ENCODE data around the gene C19orf44. TPM values are rescaled to one million over a fixed set of nuclear protein-coding genes. Genes with fewer than 3 reads are reported as not detected.
A peak's percentile ranks its signal among the peaks of the same experiment; 100 is the strongest.
"Not testable (repeated sequence)": the region's sequence is repeated elsewhere in the genome, so short reads cannot be mapped to it uniquely, and the experiment has no call there.

C19orf44 gene
- total RNA-seq, 1 experiment from 2014 or later, result 3.8 TPM

GRCh38 chr19:16466802-16467427, 29.3 kb upstream of the C19orf44 start:
- not testable (repeated sequence) for DNase-seq (ENCODE audit: low read depth)

- no peak for DNase-seq (ENCODE audit: low read depth)
Measured at GRCh38 chr19:16467581-16467980, 28.6 kb upstream of the C19orf44 start.

DNA sequence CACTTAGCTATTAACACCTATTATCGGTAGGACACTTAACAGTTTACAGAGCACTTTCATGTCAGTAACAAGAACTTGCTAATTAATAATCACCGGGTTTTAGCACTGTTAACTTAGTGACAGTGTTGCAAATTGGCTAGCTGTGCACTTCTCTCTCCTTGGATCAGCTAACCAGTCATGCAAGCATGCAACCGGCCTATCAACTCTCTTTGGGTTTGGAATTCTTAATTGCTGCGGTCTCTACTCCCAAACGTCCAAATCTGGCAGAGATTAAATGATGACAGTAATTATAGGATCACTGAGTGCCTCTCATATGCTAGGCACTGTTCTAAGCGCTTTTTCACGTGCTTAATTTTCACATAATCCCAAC, 25.7 kb upstream of the C19orf44 start:
- no peak for DNase-seq (ENCODE audit: low read depth)

DNA sequence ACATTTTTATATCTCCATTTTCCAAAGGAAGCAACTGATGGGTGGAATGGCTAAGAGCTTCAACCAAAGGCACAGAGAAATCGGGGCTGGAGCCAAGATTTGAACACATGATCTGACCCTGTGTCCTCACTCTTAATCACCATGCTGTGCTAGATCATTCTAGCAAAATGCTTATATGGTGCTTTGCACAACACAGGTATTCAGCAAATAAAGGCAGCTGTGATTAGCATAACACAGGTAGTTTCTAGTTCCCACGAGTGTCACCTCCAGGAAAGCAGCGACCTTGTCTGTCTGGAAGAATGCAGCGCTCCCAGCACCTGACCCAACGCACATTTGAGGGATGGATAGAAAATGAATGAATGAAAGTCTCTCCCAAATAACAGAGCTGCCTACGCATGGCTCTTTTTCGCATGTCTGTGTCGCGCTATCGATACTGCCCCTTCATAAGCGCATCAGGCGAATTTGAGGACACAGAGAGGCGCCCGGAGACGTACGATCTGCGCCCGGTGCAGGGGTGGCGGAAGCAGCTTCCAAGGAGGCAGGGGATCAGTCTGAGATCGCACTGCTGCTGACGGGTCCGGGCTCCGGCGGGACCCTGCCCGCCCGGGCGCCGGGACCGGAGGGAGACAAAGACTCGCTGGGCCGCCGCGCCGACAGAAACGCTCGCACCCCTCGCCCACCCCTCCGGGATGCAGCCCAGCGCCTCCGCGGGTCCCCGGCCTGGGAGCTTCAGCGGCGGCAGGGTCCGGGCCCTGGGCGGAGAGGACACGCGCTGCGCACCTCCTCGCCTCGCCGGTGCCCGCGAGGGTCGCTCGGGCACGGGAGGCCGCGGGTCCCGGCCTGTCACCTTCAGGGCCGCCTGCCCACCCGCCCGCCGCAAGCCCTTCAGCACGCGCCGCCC, 25.0 kb upstream of the C19orf44 start:
- peak; percentile 40 for DNase-seq (ENCODE audit: low read depth)

DNA sequence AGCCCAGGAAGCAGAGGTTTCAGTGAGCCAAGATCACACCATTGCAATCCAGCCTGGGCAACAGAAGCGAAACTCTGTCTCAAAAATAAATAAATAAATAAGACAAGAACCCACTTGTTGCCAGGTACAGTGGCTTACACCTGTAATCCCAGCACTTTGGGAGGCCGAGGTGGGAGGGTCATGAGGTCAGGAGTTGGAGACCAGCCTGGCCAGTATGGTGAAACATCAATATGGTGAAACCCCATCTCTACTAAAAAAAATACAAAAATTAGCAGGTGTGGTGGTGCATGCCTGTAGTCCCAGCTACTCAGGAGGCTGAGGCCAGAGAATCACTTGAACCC, 23.7 kb upstream of the C19orf44 start:
- DNase-seq (ENCODE audit: low read depth), result not testable (repeated sequence)

DNA sequence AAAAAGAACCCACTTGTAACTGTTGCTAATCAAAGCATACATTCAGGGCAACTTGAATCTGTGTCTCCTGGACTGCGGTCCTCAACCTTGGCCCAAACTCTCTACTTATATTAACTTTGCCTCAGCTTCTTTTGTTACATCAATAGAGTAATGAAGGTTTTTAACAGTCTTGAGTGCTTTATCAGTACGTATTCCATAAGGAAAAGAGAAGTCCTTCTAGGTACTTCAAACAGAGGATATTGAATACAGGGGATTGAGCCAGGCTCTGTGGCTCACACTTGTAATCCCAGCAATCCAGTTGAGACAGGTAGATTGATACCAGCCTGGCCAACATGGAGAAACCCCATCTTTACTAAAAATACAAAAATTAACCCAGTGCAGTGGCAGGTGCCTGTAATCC, 23.2 kb upstream of the C19orf44 start:
- DNase-seq (ENCODE audit: low read depth), result no peak

DNA sequence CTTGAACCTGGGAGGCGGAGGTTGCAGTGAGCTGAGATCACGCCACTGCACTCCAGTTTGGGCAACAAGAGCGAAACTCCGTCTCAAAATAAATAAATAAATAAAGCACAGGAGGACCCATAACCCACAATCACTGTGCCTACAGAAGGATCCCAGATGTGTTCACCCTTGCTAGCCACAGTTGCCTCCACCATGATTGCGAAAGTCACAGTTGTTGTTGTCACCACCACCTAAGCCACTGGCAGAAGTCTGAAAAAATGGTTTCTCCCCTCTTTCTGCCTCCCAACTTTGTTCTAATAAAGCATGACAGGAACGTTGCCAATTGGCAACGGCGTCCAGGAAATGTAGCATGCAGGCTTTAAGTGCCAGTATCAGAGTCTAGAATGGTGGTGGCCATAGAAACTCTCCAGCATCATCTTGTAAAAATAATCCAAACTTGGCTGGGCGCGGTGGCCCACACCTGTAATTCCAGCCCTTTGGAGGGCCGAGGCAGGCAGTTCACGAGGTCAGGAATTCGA, 22.3 kb upstream of the C19orf44 start:
- DNase-seq (ENCODE audit: low read depth), result no peak

- no peak for DNase-seq (ENCODE audit: low read depth)
Measured at GRCh38 chr19:16476401-16476800, 19.8 kb upstream of the C19orf44 start.

- no peak for DNase-seq (ENCODE audit: low read depth)
Measured at GRCh38 chr19:16477311-16477710, 18.9 kb upstream of the C19orf44 start.

DNA sequence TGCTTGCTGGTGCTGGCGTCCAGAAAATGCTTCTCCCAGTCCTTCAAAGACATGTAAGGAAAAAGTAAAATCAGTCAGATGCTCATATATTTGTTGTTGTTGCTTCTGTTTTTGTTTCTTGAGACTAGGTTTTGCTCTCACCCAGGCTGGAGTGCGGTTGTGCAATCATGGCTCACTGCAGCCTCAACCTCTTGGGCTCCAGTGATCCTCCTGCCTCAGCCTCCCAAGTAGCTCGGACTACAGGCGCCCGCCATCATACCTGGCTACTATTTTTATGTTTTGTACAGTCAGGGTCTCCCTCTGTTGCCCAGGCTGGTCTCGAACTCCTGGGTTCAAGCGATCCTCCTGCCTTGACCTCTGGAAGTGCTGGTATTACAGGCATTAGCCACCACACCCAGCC, 13.4 kb upstream of the C19orf44 start:
- no peak for DNase-seq (ENCODE audit: low read depth)

DNA sequence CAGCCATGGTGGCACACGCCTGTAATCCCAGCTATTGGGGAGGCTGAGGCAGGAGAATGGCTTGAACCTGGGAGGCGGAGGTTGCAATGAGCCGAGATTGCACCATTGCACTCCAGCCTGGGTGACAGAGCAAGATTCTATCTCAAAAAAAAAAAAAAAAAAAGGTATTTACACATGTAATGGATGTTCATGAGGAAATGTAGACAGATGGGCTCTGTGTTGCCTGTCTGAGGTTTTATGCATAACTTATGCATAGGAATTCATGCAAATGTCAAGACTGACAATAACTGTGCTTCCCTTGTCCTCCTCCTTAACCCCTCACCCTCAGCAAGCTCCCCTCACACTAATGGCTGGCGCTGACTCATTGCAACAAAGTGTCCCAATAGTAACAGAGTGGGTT, 9.7 kb upstream of the C19orf44 start:
- not testable (repeated sequence) for DNase-seq (ENCODE audit: low read depth)

GRCh38 chr19:16496613-16496983, 404 bp downstream of the C19orf44 start:
- peak; percentile 59 for DNase-seq (ENCODE audit: low read depth)

DNA sequence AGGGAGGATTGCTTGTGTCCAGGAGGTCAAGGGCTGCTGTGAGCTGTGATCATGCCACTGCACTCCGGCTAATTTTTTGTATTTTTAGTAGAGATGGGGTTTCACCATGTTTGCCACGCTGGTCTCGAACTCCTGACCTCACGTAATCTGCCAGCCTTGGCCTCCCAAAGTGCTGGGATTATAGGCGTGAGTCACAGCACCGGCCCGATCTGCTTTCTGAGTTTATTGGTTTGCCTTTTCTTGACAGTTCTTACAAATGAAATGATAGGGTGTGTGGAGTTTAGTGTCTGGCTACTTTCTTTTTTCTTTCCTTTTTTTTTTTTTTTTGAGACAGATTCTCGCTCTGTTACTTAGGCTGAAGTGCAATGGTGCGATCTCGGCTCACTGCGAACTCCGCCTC, 848 bp downstream of the C19orf44 start:
- DNase-seq (ENCODE audit: low read depth), result peak; percentile 38

- no peak for DNase-seq (ENCODE audit: low read depth)
Measured at GRCh38 chr19:16497837-16498236, 1.6 kb downstream of the C19orf44 start.

DNA sequence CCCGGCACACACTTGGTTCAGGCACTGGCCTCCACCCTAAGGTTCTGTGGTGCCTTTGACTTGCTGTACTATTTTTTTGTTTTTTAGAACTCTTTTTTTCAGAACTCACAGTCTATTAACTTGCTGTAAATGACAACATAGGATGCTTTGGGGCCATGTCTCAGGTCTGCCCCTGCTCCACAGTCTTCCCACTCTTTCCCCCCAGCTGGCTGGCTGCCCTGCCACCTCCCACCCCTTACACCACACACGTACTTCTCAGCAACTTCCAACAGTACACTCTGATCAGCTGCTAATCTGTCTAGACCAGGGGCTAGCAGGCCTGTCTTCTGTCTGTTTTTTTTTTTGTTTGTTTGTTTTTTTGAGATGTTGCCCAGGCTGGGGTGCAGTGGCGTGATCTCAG, 8.1 kb downstream of the C19orf44 start:
- no peak for DNase-seq (ENCODE audit: low read depth)

GRCh38 chr19:16506161-16506560, 10.0 kb downstream of the C19orf44 start:
- DNase-seq (ENCODE audit: low read depth), result not testable (repeated sequence)

DNA sequence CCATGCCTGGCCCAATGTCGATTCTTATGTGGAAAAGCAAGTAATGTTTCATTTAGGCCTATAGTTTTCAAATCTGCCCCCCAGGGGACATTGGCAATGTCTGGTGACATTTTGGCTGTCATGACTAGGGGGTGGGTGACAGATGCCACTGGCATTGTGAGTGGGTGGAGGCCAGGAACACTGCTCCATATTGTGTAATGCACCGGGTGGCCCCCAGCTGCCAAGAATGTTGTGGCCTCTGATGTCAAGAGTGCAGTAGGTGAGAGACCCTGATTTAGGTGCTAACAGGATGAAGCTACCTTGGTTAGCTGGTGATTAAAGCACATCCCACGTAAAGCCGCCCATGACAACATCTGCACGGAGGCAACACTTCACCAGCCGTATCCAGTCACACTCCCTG, 10.8 kb downstream of the C19orf44 start:
- no peak for DNase-seq (ENCODE audit: low read depth)

DNA sequence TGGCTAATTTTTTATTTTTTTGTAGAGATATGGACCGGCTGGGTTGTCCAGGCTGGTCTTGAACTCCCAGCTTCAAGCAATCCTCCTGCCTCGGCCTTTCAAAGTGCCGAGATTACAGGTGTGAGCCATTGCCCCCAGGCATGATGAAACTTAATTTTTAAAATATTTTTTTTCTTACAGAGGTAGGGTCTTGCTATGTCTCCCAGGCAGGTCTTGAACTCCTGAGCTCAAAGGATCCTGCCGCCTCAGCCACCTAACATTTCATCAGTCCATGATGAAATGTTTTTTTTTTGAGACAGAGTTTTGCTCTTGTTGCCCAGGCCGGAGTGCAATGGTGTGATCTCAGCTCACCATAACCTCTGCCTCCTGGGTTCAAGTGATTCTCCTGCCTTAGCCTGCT, 12.4 kb downstream of the C19orf44 start:
- DNase-seq (ENCODE audit: low read depth), result no peak

GRCh38 chr19:16509141-16510061, 13.2 kb downstream of the C19orf44 start:
- DNase-seq (ENCODE audit: low read depth), result no peak

- DNase-seq (ENCODE audit: low read depth), result not testable (repeated sequence)
Measured at GRCh38 chr19:16512611-16513010, 16.4 kb downstream of the C19orf44 start.

DNA sequence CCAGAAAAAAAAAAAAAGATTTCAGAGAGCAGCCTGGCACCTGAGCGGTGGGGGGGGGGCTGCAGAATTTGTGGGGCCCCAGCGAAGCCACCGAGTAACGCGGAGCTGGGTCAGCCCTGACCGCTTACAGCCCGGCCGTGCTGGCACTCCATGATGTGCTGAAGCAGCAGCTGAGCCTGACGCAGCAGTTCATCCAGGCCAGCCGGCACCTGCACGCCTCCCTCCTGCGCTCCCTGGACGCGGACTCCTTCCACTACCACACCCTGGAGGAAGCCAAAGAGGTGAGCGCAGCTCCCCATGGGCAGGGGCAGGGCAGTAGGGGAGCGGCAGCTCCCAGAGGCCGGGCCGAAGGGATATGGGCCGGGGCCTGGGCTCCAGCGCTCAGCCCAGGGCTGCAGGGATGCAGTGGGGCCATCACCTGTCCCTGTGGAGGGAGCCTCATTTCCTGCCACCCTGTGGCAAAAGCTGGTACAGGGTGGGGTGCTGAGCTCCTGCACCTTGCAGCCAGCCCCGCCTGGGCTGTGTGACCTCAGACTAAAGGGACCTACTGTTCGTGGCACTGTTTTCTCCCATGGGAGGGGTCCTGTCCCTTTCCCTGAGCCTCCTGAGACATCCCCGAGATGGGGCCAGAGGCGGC, 18.3 kb downstream of the C19orf44 start:
- DNase-seq (ENCODE audit: low read depth), result no peak
